H1 (cell line): ENCODE results near the gene SPIRE2. TPM values are rescaled to one million over a fixed set of nuclear protein-coding genes. Genes with fewer than 3 reads are reported as not detected.

Experiments
- CBX5 ChIP-seq: fragments of 300-800, 300-1000 bp; sonication (generic); IDR thresholded peaks from 2 replicates; pipeline ENCODE4 v1.7.1; 2016; ENCODE audit warnings: antibody characterized with exemption, low read length, low read depth
- CEBPB ChIP-seq: IDR thresholded peaks from 2 replicates; pipeline ENCODE4 v1.6.1; 2012; ENCODE audit warnings: low read depth, low read length
- GTF2F1 ChIP-seq: IDR thresholded peaks from 2 replicates; pipeline ENCODE4 v1.6.1; 2012; ENCODE audit warnings: low read depth, low read length, improper control_type of control experiment, borderline replicate concordance
- RAD21 ChIP-seq, 2 experiments: IDR thresholded peaks in 1 of 2; conservative IDR thresholded peaks in 1 of 2; 2 replicates each; pipeline ENCODE4 v1.6.1; 2011; ENCODE audit warnings: low read depth in 2 of 2, low read length in 2 of 2, improper control_type of control experiment in 1 of 2, inconsistent platforms in 1 of 2, mild to moderate bottlenecking in 1 of 2, moderate library complexity in 1 of 2
- SIRT6 ChIP-seq: IDR thresholded peaks from one replicate; pipeline ENCODE4 v1.7.1; 2012; ENCODE audit warnings: low read length, inconsistent platforms
- polyA plus RNA-seq, 7 experiments: library from polyadenylated mRNA; depleted of rRNA in 3 of 7; stranded (reverse) in 5 of 7; unstranded in 2 of 7; fragments of >200 nt in 5 of 7; fragments of 200-250 nt in 2 of 7; gene quantifications; 1 replicate in 5 of 7; 2 replicates in 1 of 7; 4 replicates in 1 of 7; pipeline versions ENCODE4 v1.2.1 to v1.2.3, GENCODE V29; 2011 to 2013; ENCODE audit warnings: missing spikeins in 2 of 7, mixed read lengths in 2 of 7
- total RNA-seq: library from RNA; stranded (reverse); fragmentation: NEBNext Ultra II Directional; extraction: Animal tissue kit (Norgen Biotek cat#: 25700); gene quantifications from 2 replicates; pipeline ENCODE4 v1.2.1, GENCODE V29; 2021
- TF ChIP-seq, protein P1 (sequence below), 3 experiments: IDR thresholded peaks; 1 replicate in 2 of 3; 2 replicates in 1 of 3; pipeline versions ENCODE4 v1.5.1 to v1.6.1; 2011; ENCODE audit warnings: low read length in 3 of 3, mild to moderate bottlenecking in 3 of 3, inconsistent platforms in 2 of 3, low read depth in 1 of 3, moderate library complexity in 1 of 3; ENCODE audit not compliant: insufficient read depth in 1 of 3; ENCODE audit errors: control extremely low read depth in 1 of 3

SPIRE2 gene
- total and polyA plus RNA-seq, 2 of the 8 experiments (the other 6 are each of a cell fraction or from before 2014, with no cell fraction given) = 7.4 to 15.4 TPM

DNA sequence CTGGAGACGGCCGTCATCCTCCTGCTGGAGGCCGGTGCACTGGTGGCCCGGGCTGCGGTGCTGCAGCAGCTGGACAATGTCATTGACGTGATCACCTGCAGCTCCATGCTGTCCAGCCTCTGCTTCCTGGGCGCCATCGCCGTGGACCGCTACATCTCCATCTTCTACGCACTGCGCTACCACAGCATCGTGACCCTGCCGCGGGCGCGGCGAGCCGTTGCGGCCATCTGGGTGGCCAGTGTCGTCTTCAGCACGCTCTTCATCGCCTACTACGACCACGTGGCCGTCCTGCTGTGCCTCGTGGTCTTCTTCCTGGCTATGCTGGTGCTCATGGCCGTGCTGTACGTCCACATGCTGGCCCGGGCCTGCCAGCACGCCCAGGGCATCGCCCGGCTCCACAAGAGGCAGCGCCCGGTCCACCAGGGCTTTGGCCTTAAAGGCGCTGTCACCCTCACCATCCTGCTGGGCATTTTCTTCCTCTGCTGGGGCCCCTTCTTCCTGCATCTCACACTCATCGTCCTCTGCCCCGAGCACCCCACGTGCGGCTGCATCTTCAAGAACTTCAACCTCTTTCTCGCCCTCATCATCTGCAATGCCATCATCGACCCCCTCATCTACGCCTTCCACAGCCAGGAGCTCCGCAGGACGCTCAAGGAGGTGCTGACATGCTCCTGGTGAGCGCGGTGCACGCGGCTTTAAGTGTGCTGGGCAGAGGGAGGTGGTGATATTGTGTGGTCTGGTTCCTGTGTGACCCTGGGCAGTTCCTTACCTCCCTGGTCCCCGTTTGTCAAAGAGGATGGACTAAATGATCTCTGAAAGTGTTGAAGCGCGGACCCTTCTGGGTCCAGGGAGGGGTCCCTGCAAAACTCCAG lies 91.5 kb downstream of the SPIRE2 start (continued):
- TF ChIP-seq RAD21 (IDR thresholded peaks at IDR 0.05 in 1 of 2, conservative IDR thresholded peaks at IDR 0.05 in 1 of 2; ENCODE audit: low read depth in 2 of 2, low read length in 2 of 2) (no peak), CBX5 (no peak), CEBPB (no peak), GTF2F1 (no peak), SIRT6 (no peak)
- TF ChIP-seq, protein P1, sequence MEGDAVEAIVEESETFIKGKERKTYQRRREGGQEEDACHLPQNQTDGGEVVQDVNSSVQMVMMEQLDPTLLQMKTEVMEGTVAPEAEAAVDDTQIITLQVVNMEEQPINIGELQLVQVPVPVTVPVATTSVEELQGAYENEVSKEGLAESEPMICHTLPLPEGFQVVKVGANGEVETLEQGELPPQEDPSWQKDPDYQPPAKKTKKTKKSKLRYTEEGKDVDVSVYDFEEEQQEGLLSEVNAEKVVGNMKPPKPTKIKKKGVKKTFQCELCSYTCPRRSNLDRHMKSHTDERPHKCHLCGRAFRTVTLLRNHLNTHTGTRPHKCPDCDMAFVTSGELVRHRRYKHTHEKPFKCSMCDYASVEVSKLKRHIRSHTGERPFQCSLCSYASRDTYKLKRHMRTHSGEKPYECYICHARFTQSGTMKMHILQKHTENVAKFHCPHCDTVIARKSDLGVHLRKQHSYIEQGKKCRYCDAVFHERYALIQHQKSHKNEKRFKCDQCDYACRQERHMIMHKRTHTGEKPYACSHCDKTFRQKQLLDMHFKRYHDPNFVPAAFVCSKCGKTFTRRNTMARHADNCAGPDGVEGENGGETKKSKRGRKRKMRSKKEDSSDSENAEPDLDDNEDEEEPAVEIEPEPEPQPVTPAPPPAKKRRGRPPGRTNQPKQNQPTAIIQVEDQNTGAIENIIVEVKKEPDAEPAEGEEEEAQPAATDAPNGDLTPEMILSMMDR (IDR thresholded peaks at IDR 0.05; ENCODE audit: control extremely low read depth in 1 of 3, insufficient read depth in 1 of 3, low read depth in 1 of 3, low read length in 3 of 3) = no peak
